ENCODE measurements around the gene WWC2.

Gene WWC2

DNA sequence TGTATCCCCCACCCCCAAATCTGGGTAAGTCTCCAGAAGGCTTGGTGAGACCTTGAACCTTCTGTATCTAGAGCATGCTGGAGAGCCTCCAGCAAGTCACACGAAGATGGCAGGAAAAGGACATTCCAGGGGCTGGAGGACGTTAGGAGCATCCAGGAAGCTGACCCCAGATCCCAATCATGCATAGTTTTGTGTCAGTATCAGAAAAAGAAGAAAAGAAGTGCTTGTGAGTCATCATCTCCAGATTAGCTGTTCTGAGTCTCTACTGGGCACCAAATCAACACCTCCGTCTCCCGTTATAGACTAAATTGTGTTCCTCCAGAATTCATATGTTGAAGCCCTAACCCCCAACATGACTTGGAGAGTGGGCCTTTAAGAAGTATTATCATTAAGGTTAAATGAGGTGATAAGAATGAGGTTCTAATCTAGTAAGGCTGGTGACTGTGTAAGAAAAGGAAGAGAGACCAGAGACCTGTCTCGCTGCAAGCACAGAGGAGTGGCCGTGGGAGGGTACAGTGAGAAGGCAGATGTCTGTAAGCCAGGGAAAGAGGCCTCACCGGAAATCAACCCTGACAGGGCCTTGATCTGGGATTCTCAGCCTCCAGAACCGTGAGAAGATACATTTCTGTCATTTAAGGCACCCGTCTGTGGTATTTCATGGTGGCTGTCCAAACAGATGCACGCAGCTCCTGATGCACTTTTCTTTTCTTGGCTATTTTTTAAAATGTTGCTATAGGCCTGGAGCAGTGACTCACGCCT is 261.3 kb downstream of the WWC2 start:
- no peak for DNase-seq

DNA sequence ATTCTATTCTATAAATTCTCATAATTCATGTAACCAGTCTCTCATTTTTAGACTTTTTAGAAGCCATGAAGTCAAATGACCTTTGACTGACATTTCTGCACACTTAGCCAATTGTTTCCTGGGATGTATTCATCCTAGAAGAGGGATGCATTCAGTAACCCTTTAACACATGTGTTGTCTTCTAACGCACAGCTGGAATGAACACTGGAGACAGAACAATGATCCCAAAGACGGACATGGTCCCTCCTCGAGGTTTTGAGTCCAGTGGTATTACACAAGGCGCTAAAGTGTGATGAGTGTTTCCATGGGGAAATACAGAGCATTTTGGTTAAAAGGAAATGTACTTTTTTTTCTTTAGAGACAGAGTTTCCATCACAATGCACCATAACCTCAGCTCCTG is 263.0 kb downstream of the WWC2 start:
- DNase-seq = no peak

DNA sequence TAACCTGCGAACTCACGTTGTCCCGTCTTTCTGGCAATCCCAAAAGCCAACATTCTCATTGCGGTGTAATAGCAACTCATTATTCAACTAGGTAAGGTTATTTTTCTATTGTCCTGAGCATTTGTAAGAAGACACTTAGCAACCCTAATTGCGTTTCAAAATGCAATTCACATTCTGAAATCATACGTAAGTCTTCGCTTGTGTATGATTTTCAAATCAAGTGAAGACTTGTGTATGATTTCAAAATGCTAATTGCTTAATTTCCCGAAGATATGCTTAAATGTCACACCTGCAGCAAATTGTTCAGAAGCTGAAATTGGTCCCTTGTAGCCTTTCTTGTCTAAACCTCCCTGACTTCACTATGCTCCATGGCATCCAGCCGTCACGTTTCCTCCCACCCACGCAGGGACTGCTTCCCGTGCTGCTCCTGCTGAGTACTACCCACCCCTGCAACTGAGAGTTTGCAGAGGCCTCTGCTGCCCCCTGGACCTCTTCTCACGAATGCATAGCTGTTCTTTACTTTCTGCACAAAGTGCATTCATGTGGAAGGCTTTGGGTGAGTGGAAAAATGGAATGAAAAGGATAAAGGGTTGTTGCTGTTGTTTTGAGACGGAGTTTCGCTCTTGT is 264.0 kb downstream of the WWC2 start:
- no peak for DNase-seq

DNA sequence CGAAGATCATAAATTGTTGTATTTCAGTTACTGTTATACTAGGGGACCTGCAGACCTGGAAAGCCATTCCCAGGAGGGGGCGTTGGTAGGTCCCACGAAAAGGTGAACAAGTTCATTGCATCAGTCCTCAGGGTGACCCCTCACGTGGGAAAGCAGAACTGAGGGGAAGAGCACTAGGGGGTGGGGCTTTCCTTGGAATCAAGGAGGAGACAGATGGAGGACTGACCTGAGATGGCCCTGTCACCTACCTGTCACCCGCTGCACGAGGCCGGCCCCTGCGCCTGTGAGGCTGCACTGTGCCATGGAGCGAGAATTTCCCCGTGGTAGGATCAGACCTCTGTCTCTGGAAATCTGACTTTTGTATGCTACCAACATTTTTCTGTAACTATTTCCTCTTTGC is 265.0 kb downstream of the WWC2 start:
- no peak for DNase-seq

DNA sequence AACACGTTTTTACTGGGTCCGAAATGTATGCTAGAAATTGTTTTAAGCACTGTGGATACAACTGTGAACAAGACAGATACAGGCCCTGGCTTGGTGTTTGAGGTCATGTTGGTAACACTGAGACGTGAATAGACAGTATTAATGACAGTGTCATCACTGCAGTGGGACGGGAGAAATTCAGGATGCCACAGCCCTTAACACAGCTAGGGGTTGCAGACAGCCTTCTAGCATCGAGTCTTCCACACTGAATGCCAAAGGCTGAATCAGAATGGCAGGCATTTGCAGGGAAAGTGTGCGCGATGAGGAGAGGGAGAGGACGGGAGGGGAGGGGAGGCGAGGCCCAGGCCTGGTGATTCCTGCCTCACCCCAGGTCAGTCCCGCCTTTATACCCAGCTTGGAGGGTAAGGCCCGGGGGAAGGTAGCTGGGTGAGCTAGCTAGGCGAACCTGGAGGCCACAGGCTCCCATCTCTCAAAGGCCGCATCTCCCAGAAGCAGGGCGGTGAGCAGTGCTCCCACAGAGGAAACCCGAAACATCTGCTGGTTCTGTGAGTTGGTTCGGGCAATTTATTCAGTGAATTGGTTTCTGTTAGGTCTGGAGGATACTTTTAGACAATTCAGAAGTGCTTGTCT is 267.3 kb downstream of the WWC2 start:
- no peak for DNase-seq

DNA sequence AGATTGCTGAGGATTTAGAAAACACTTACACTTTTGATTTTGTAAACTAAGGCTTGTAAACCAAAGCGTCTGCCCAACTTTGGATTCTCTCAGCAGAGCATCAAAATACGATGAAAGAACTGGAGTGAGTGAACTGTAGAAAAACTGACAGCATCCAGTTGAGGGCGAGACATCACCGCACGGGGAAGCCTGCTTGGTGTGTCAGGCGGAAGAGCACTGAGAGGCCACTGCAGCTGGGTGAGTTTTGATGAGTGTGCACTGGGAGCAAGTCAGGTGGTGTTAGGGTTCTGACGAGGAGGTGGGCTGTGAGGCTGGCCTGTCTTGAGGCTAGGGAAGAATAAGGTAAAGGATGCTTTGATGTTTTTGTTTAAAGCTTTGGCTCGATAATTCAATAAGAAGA is 270.0 kb downstream of the WWC2 start:
- no peak for DNase-seq

Data from effector CD4-positive, alpha-beta T cell (primary cell).